ENCODE data around the gene CRLF1. TPM values are rescaled to one million over a fixed set of nuclear protein-coding genes. Genes with fewer than 3 reads are reported as not detected.

CRLF1 gene
- total RNA-seq, 4 donors from 2014 or later, result 41.5 to 153 (median 59.6) TPM

GRCh38 chr19:18634612-18635297 is 28.2 kb upstream of the CRLF1 start:
- no peak for DNase-seq (ENCODE audit: extremely low spot score)
- Histone ChIP-seq H3K27me3 (no peaks in the 10 kb centered on the region), H3K4me1 (peaks cover 17 to 46% (median 38%) of the 10 kb centered on the region in 4 donors), H3K27ac (replicated peaks in 1 of 4) (no peak overlapping the region), H3K4me3 (no peak overlapping the region), H3K36me3 (no peaks in the 10 kb centered on the region), H3K9me3 (no peaks in the 10 kb centered on the region)
- TF ChIP-seq POLR2AphosphoS5 (IDR thresholded peaks at IDR 0.05) (no peak), POLR2A (IDR thresholded peaks at IDR 0.05; ENCODE audit: low read depth) (no peak), CTCF (IDR thresholded peaks at IDR 0.05) (no peak), EP300 (IDR thresholded peaks at IDR 0.05) (no peak)
- WGBS, result 60% methylated on average over 12 of the region's 12 CpGs
- intact Hi-C loops (cut with DNase I), result loop anchor here (5.0 kb wide), 1 partner anchor 38 kb away; no protein-coding TSS in a partner anchor

GRCh38 chr19:18633321-18633720 is 26.7 kb upstream of the CRLF1 start:
- intact Hi-C loops (cut with DNase I), result no loop called here
- H3K27ac ChIP-seq (replicated peaks in 1 of 4), result no peak overlapping the region
- no peaks in the 10 kb centered on the region for H3K9me3 ChIP-seq
- H3K4me3 ChIP-seq, result no peak overlapping the region
- WGBS, result 69% methylated on average over 5 of the region's 8 CpGs
- no peaks in the 10 kb centered on the region for H3K36me3 ChIP-seq
- no peak for TF ChIP-seq EP300 (IDR thresholded peaks at IDR 0.05)
- TF ChIP-seq POLR2A (IDR thresholded peaks at IDR 0.05; ENCODE audit: low read depth), result no peak
- no peak for TF ChIP-seq POLR2AphosphoS5 (IDR thresholded peaks at IDR 0.05)
- TF ChIP-seq CTCF (IDR thresholded peaks at IDR 0.05), result no peak
- H3K4me1 ChIP-seq, result peaks cover 17 to 41% (median 31%) of the 10 kb centered on the region in 4 donors
- H3K27me3 ChIP-seq, result no peaks in the 10 kb centered on the region
- DNase-seq (ENCODE audit: extremely low spot score), result no peak

- Histone ChIP-seq H3K4me3 (no peak overlapping the region), H3K9me3 (no peaks in the 10 kb centered on the region), H3K4me1 (peaks cover 0 to 15% (median 6%) of the 10 kb centered on the region in 4 donors), H3K27me3 (no peaks in the 10 kb centered on the region), H3K27ac (replicated peaks in 1 of 4) (peak overlapping the region; percentile 16 to 62 (median 30)), H3K36me3 (no peaks in the 10 kb centered on the region)
- WGBS, result 72% methylated on average over 15 of the region's 15 CpGs
- peak; percentile 90 for TF ChIP-seq EP300 (IDR thresholded peaks at IDR 0.05)
- TF ChIP-seq POLR2AphosphoS5 (IDR thresholded peaks at IDR 0.05), result peak; percentile 86 to 89
- TF ChIP-seq CTCF (IDR thresholded peaks at IDR 0.05), result no peak
- intact Hi-C loops (cut with DNase I), result no loop called here
- DNase-seq (ENCODE audit: extremely low spot score), result no peak
Measured at GRCh38 chr19:18629166-18630088, 22.8 kb upstream of the CRLF1 start.

- Histone ChIP-seq H3K36me3 (no peaks in the 10 kb centered on the region), H3K27ac (replicated peaks in 1 of 4) (no peak overlapping the region), H3K4me1 (peaks cover 0 to 15% (median 6%) of the 10 kb centered on the region in 4 donors), H3K27me3 (no peaks in the 10 kb centered on the region), H3K4me3 (no peak overlapping the region), H3K9me3 (no peaks in the 10 kb centered on the region)
- intact Hi-C loops (cut with DNase I), result no loop called here
- TF ChIP-seq CTCF (IDR thresholded peaks at IDR 0.05), result no peak
- TF ChIP-seq POLR2A (IDR thresholded peaks at IDR 0.05; ENCODE audit: low read depth), result no peak
- no peak for TF ChIP-seq EP300 (IDR thresholded peaks at IDR 0.05)
- no peak for TF ChIP-seq POLR2AphosphoS5 (IDR thresholded peaks at IDR 0.05)
- DNase-seq (ENCODE audit: extremely low spot score), result no peak
- WGBS, result 69% methylated on average over 2 of the region's 2 CpGs
Measured at GRCh38 chr19:18626906-18627305, 20.3 kb upstream of the CRLF1 start.

Measured in esophagus muscularis mucosa (tissue), 4 donors.